ENCODE data around the gene PCBP2. TPM values are rescaled to one million over a fixed set of nuclear protein-coding genes. Genes with fewer than 3 reads are reported as not detected.

The PCBP2 gene
- total and polyA plus RNA-seq, 10 of the 15 experiments (the other 5 are each of a cell fraction or from before 2014, with no cell fraction given), result 109 to 803 (median 327) TPM

- intact Hi-C loops (cut with micrococcal nuclease; ENCODE audit: unreplicated experiment), result no loop called here
Measured at GRCh38 chr12:53524476-53524875, 72.6 kb downstream of the PCBP2 start.

GRCh38 chr12:53530061-53530460 is 78.2 kb downstream of the PCBP2 start:
- H3K9me3 ChIP-seq (replicated peaks; ENCODE audit: control insufficient read depth, insufficient read depth, low read length), result no peaks in the 10 kb centered on the region
- no peaks in the 10 kb centered on the region for H3K4me1 ChIP-seq (ENCODE audit: control insufficient read depth, insufficient read depth, low read length)
- H4K20me1 ChIP-seq (ENCODE audit: control insufficient read depth, insufficient read depth), result no peaks in the 10 kb centered on the region
- POLR2A ChIA-PET, result interaction anchor here (0.6 to 1.1 kb wide), 2 partner anchors 8 to 176 kb away, joined by 4 to 5 read pairs; no protein-coding TSS in a partner anchor
- no peaks in the 10 kb centered on the region for H3K79me2 ChIP-seq (ENCODE audit: control insufficient read depth, insufficient read depth, low read length)
- BruUV-seq (replicated peaks), result no TSS peak
- WGBS (ENCODE audit: insufficient coverage, insufficient replicate concordance, low lambda C conversion rate, missing lambda C conversion rate), result 100% methylated on average over 2 of the region's 2 CpGs
- RAD21 ChIA-PET (ENCODE audit: unreplicated experiment), result interaction anchor here (0.6 kb wide), 1 partner anchor 108 kb away, joined by 3 read pairs; no protein-coding TSS in a partner anchor
- no peaks in the 10 kb centered on the region for H3K27me3 ChIP-seq (replicated peaks in 1 of 2; ENCODE audit: control insufficient read depth in 2 of 2, insufficient read depth in 2 of 2, low read length in 1 of 2)
- H3K4me2 ChIP-seq (ENCODE audit: control insufficient read depth, insufficient read depth), result no peak overlapping the region
- in situ Hi-C loops (cut with MboI) (no loop called here), intact Hi-C loops (cut with micrococcal nuclease; ENCODE audit: unreplicated experiment) (no loop called here)
- CTCF ChIA-PET, result interaction anchor here (0.6 to 0.9 kb wide), 2 partner anchors 13 to 100 kb away, joined by 3 read pairs; no protein-coding TSS in a partner anchor
- no peak for TF ChIP-seq ATF2 (IDR thresholded peaks at IDR 0.05; ENCODE audit: low read length)
- peaks cover 6 to 18% of the 10 kb centered on the region in 2 experiments for H3K36me3 ChIP-seq (ENCODE audit: control insufficient read depth in 2 of 2, insufficient read depth in 2 of 2, low read length in 1 of 2)
- no peak overlapping the region for H2AFZ ChIP-seq (ENCODE audit: control insufficient read depth, low read depth, low read length)
- no peak for FAIRE-seq
- ATAC-seq, result no peak
- H3K27ac ChIP-seq (ENCODE audit: control insufficient read depth, insufficient read depth), result no peak overlapping the region
- SMC1A ChIA-PET (ENCODE audit: uncharacterized antibody, unreplicated experiment), result no interaction called here
- H3K4me3 ChIP-seq, result no peak overlapping the region
- DNase-seq (ENCODE audit: low read depth, low spot score), result no peak
- H3K9ac ChIP-seq (ENCODE audit: control insufficient read depth, insufficient read depth, low read length), result no peak overlapping the region

More at GRCh38 chr12:53524476-53524875, 72.6 kb downstream of the PCBP2 start:
- Histone ChIP-seq H3K4me1 (ENCODE audit: control insufficient read depth, insufficient read depth, low read length) (no peaks in the 10 kb centered on the region), H3K36me3 (ENCODE audit: control insufficient read depth in 2 of 2, insufficient read depth in 2 of 2, low read length in 1 of 2) (peaks cover 5 to 10% of the 10 kb centered on the region in 2 experiments; a peak in 3 of 4 replicates), H3K4me3 (no peak overlapping the region), H3K9me3 (replicated peaks; ENCODE audit: control insufficient read depth, insufficient read depth, low read length) (no peaks in the 10 kb centered on the region), H3K27me3 (replicated peaks in 1 of 2; ENCODE audit: control insufficient read depth in 2 of 2, insufficient read depth in 2 of 2, low read length in 1 of 2) (no peaks in the 10 kb centered on the region), H3K27ac (ENCODE audit: control insufficient read depth, insufficient read depth) (no peak overlapping the region), H4K20me1 (ENCODE audit: control insufficient read depth, insufficient read depth) (no peaks in the 10 kb centered on the region), H2AFZ (ENCODE audit: control insufficient read depth, low read depth, low read length) (no peak overlapping the region), H3K4me2 (ENCODE audit: control insufficient read depth, insufficient read depth) (no peak overlapping the region), H3K79me2 (ENCODE audit: control insufficient read depth, insufficient read depth, low read length) (no peaks in the 10 kb centered on the region), H3K9ac (ENCODE audit: control insufficient read depth, insufficient read depth, low read length) (no peak overlapping the region)
- CTCF ChIA-PET, result interaction anchor here (0.6 kb wide), 1 partner anchor 125 kb away, joined by 3 read pairs; no protein-coding TSS in a partner anchor
- ATAC-seq (no peak), DNase-seq (ENCODE audit: low read depth, low spot score) (no peak), FAIRE-seq (no peak)
- TF ChIP-seq NFIC (IDR thresholded peaks at IDR 0.05; ENCODE audit: low read depth, low read length) (no peak), ASH2L (IDR thresholded peaks at IDR 0.05; ENCODE audit: borderline replicate concordance, low read depth) (no peak)
- RAD21 ChIA-PET (ENCODE audit: unreplicated experiment), result no interaction called here
- in situ Hi-C loops (cut with MboI), result no loop called here
- SMC1A ChIA-PET (ENCODE audit: uncharacterized antibody, unreplicated experiment), result no interaction called here
- BruUV-seq (replicated peaks), result no TSS peak
- POLR2A ChIA-PET, result no interaction called here
- WGBS (ENCODE audit: insufficient coverage, insufficient replicate concordance, low lambda C conversion rate, missing lambda C conversion rate), result 99% methylated on average over 13 of the region's 13 CpGs

Small RNA genes lying within 50 kb of the gene (small RNA-seq; reads per million reads assigned to genes)
- gene AC023509.3, result not detected

Other genes starting within 250 kb of the PCBP2 start
Only the 7 nearest of the 15 such genes appear.
- not detected in 2 replicates for gene SP7, start 115.7 kb upstream of the PCBP2 start, total RNA-seq (2014; rRNA removed)
- not detected in 2 replicates for gene SP7, start 115.7 kb upstream of the PCBP2 start, total RNA-seq (2014; rRNA removed; fragmentation: Illumina TruSeq; extraction: Trizol)
- gene SP7, start 115.7 kb upstream of the PCBP2 start, total RNA-seq (2021), result not detected in 2 replicates
- gene SP7, start 115.7 kb upstream of the PCBP2 start, polyA plus RNA-seq (2011; rRNA removed), result not detected in 2 replicates
- gene SP7, start 115.7 kb upstream of the PCBP2 start, polyA plus RNA-seq (2014; fragmentation: Illumina TruSeq; extraction: Trizol), result not detected in 2 replicates
- gene SP7, start 115.7 kb upstream of the PCBP2 start, polyA plus RNA-seq (2014; fragmentation: Nextera tagmentation; extraction: Ambion mirVana), result under 1 TPM in 1 of 2 experiments, not detected in 1; 0.05 TPM
- not detected in 2 replicates for gene SP7, start 115.7 kb upstream of the PCBP2 start, polyA plus RNA-seq (2014; rRNA removed)
- gene SP7, start 115.7 kb upstream of the PCBP2 start, polyA plus RNA-seq (2016; fragmentation: Nextera tagmentation; extraction: Ambion mirVana), result under 1 TPM in 1 of 2 experiments, not detected in 1; 0.11 TPM
- 27.0 and 29.7 TPM in 2 replicates for gene SP1, start 71.9 kb upstream of the PCBP2 start, total RNA-seq (2014; rRNA removed)
- 31.8 and 32.7 TPM in 2 replicates for gene SP1, start 71.9 kb upstream of the PCBP2 start, total RNA-seq (2014; rRNA removed; fragmentation: Illumina TruSeq; extraction: Trizol)
- 46.7 and 49.0 TPM in 2 replicates for gene SP1, start 71.9 kb upstream of the PCBP2 start, total RNA-seq (2021)
- 43.9 and 52.0 TPM in 2 replicates for gene SP1, start 71.9 kb upstream of the PCBP2 start, polyA plus RNA-seq (2011; rRNA removed)
- gene SP1, start 71.9 kb upstream of the PCBP2 start, polyA plus RNA-seq (2014; fragmentation: Illumina TruSeq; extraction: Trizol), result 33.5 and 35.6 TPM in 2 replicates
- gene SP1, start 71.9 kb upstream of the PCBP2 start, polyA plus RNA-seq (2014; fragmentation: Nextera tagmentation; extraction: Ambion mirVana), result 1 to 10 TPM; 4.0 to 7.3 TPM
- 22.4 and 23.4 TPM in 2 replicates for gene SP1, start 71.9 kb upstream of the PCBP2 start, polyA plus RNA-seq (2014; rRNA removed)
- 1 to 10 TPM; 3.3 to 3.7 TPM for gene SP1, start 71.9 kb upstream of the PCBP2 start, polyA plus RNA-seq (2016; fragmentation: Nextera tagmentation; extraction: Ambion mirVana)
- gene AMHR2, start 28.2 kb upstream of the PCBP2 start, total RNA-seq (2014; rRNA removed), result not detected in 2 replicates
- gene AMHR2, start 28.2 kb upstream of the PCBP2 start, total RNA-seq (2014; rRNA removed; fragmentation: Illumina TruSeq; extraction: Trizol), result not detected in 2 replicates
- 0.13 TPM in 1 of 2 replicates, not detected in the other for gene AMHR2, start 28.2 kb upstream of the PCBP2 start, total RNA-seq (2021)
- gene AMHR2, start 28.2 kb upstream of the PCBP2 start, polyA plus RNA-seq (2011; rRNA removed), result not detected in 2 replicates
- not detected in 2 replicates for gene AMHR2, start 28.2 kb upstream of the PCBP2 start, polyA plus RNA-seq (2014; fragmentation: Illumina TruSeq; extraction: Trizol)
- under 1 TPM in 1 of 2 experiments, not detected in 1; 0.06 TPM for gene AMHR2, start 28.2 kb upstream of the PCBP2 start, polyA plus RNA-seq (2014; fragmentation: Nextera tagmentation; extraction: Ambion mirVana)
- gene AMHR2, start 28.2 kb upstream of the PCBP2 start, polyA plus RNA-seq (2014; rRNA removed), result not detected in 2 replicates
- not detected for gene AMHR2, start 28.2 kb upstream of the PCBP2 start, polyA plus RNA-seq (2016; fragmentation: Nextera tagmentation; extraction: Ambion mirVana)
- 94.2 and 112 TPM in 2 replicates for gene PRR13, start 10.4 kb upstream of the PCBP2 start, total RNA-seq (2014; rRNA removed)
- 126 and 133 TPM in 2 replicates for gene PRR13, start 10.4 kb upstream of the PCBP2 start, total RNA-seq (2014; rRNA removed; fragmentation: Illumina TruSeq; extraction: Trizol)
- gene PRR13, start 10.4 kb upstream of the PCBP2 start, total RNA-seq (2021), result 214 and 224 TPM in 2 replicates
- 111 and 116 TPM in 2 replicates for gene PRR13, start 10.4 kb upstream of the PCBP2 start, polyA plus RNA-seq (2011; rRNA removed)
- gene PRR13, start 10.4 kb upstream of the PCBP2 start, polyA plus RNA-seq (2014; fragmentation: Illumina TruSeq; extraction: Trizol), result 271 and 372 TPM in 2 replicates
- gene PRR13, start 10.4 kb upstream of the PCBP2 start, polyA plus RNA-seq (2014; fragmentation: Nextera tagmentation; extraction: Ambion mirVana), result 100 to 1,000 TPM; 339 to 381 TPM
- 195 TPM in 2 replicates for gene PRR13, start 10.4 kb upstream of the PCBP2 start, polyA plus RNA-seq (2014; rRNA removed)
- gene PRR13, start 10.4 kb upstream of the PCBP2 start, polyA plus RNA-seq (2016; fragmentation: Nextera tagmentation; extraction: Ambion mirVana), result 100 to 1,000 TPM; 451 to 462 TPM
- gene MAP3K12, start 47.4 kb downstream of the PCBP2 start, total RNA-seq (2014; rRNA removed), result 8.5 and 10.1 TPM in 2 replicates
- 4.8 and 5.2 TPM in 2 replicates for gene MAP3K12, start 47.4 kb downstream of the PCBP2 start, total RNA-seq (2014; rRNA removed; fragmentation: Illumina TruSeq; extraction: Trizol)
- gene MAP3K12, start 47.4 kb downstream of the PCBP2 start, total RNA-seq (2021), result 9.4 and 10.4 TPM in 2 replicates
- 8.7 and 14.9 TPM in 2 replicates for gene MAP3K12, start 47.4 kb downstream of the PCBP2 start, polyA plus RNA-seq (2011; rRNA removed)
- gene MAP3K12, start 47.4 kb downstream of the PCBP2 start, polyA plus RNA-seq (2014; fragmentation: Illumina TruSeq; extraction: Trizol), result 6.1 and 9.4 TPM in 2 replicates
- 1 to 10 TPM in 1 of 2 experiments, under 1 TPM in 1; 0.45 to 1.2 TPM for gene MAP3K12, start 47.4 kb downstream of the PCBP2 start, polyA plus RNA-seq (2014; fragmentation: Nextera tagmentation; extraction: Ambion mirVana)
- gene MAP3K12, start 47.4 kb downstream of the PCBP2 start, polyA plus RNA-seq (2014; rRNA removed), result 13.6 and 14.1 TPM in 2 replicates
- gene MAP3K12, start 47.4 kb downstream of the PCBP2 start, polyA plus RNA-seq (2016; fragmentation: Nextera tagmentation; extraction: Ambion mirVana), result 1 to 10 TPM; 4.2 to 4.6 TPM
- 46.1 and 47.1 TPM in 2 replicates for gene TARBP2, start 49.2 kb downstream of the PCBP2 start, total RNA-seq (2014; rRNA removed)
- 21.4 and 26.1 TPM in 2 replicates for gene TARBP2, start 49.2 kb downstream of the PCBP2 start, total RNA-seq (2014; rRNA removed; fragmentation: Illumina TruSeq; extraction: Trizol)
- 42.4 and 43.2 TPM in 2 replicates for gene TARBP2, start 49.2 kb downstream of the PCBP2 start, total RNA-seq (2021)
- gene TARBP2, start 49.2 kb downstream of the PCBP2 start, polyA plus RNA-seq (2011; rRNA removed), result 18.3 and 30.4 TPM in 2 replicates
- gene TARBP2, start 49.2 kb downstream of the PCBP2 start, polyA plus RNA-seq (2014; fragmentation: Illumina TruSeq; extraction: Trizol), result 13.6 and 22.1 TPM in 2 replicates
- gene TARBP2, start 49.2 kb downstream of the PCBP2 start, polyA plus RNA-seq (2014; fragmentation: Nextera tagmentation; extraction: Ambion mirVana), result 1 to 10 TPM; 5.5 to 9.4 TPM
- 44.2 and 54.0 TPM in 2 replicates for gene TARBP2, start 49.2 kb downstream of the PCBP2 start, polyA plus RNA-seq (2014; rRNA removed)
- gene TARBP2, start 49.2 kb downstream of the PCBP2 start, polyA plus RNA-seq (2016; fragmentation: Nextera tagmentation; extraction: Ambion mirVana), result 10 to 100 TPM; 58.7 to 60.1 TPM
- 0.23 TPM in 1 of 2 replicates, not detected in the other for gene NPFF, start 55.4 kb downstream of the PCBP2 start, total RNA-seq (2014; rRNA removed)
- gene NPFF, start 55.4 kb downstream of the PCBP2 start, total RNA-seq (2014; rRNA removed; fragmentation: Illumina TruSeq; extraction: Trizol), result not detected in 2 replicates
- gene NPFF, start 55.4 kb downstream of the PCBP2 start, total RNA-seq (2021), result not detected in 2 replicates
- gene NPFF, start 55.4 kb downstream of the PCBP2 start, polyA plus RNA-seq (2011; rRNA removed), result not detected in 2 replicates
- gene NPFF, start 55.4 kb downstream of the PCBP2 start, polyA plus RNA-seq (2014; fragmentation: Illumina TruSeq; extraction: Trizol), result not detected in 2 replicates
- gene NPFF, start 55.4 kb downstream of the PCBP2 start, polyA plus RNA-seq (2014; fragmentation: Nextera tagmentation; extraction: Ambion mirVana), result under 1 TPM; 0.21 to 0.69 TPM
- gene NPFF, start 55.4 kb downstream of the PCBP2 start, polyA plus RNA-seq (2014; rRNA removed), result 0.22 TPM in 1 of 2 replicates, not detected in the other
- not detected for gene NPFF, start 55.4 kb downstream of the PCBP2 start, polyA plus RNA-seq (2016; fragmentation: Nextera tagmentation; extraction: Ambion mirVana)

Measured in GM12878 (cell line).